ENCODE measurements around the gene EMID1.
A peak's percentile ranks its signal among the peaks of the same experiment; 100 is the strongest.

Gene EMID1

GRCh38 chr22:29206372-29207242, 911 bp downstream of the EMID1 start:
- no peaks in the 10 kb centered on the region for H3K36me3 ChIP-seq (ENCODE audit: control insufficient read depth in 2 of 2, insufficient read depth in 1 of 2, low read length in 2 of 2)
- H3K4me3 ChIP-seq (ENCODE audit: low read depth, low read length), result peak overlapping the region; percentile 62

GRCh38 chr22:29207243-29207550, 1.5 kb downstream of the EMID1 start:
- H3K27ac ChIP-seq (ENCODE audit: extremely low read depth, low read depth, low read length), result no peak overlapping the region
- no peaks in the 10 kb centered on the region for H3K4me1 ChIP-seq (ENCODE audit: control insufficient read depth, insufficient read depth, low read length)
- CTCF ChIA-PET, result interaction anchor here (5.5 kb wide), 1 partner anchor 38 kb away, joined by 44 read pairs; no protein-coding TSS in a partner anchor
- no peaks in the 10 kb centered on the region for H3K9me3 ChIP-seq (ENCODE audit: control insufficient read depth, insufficient read depth, low read depth, low read length)
- TF ChIP-seq ZNF26 (tag by site-specific recombination; IDR thresholded peaks at IDR 0.05) (no peak), ZNF600 (tag by site-specific recombination; IDR thresholded peaks at IDR 0.05) (0 out of 2 replicates have a peak, but pooled peaks have one; percentile 24), SP3 (tag by site-specific recombination; IDR thresholded peaks at IDR 0.05) (no peak), ZNF664 (tag by site-specific recombination; IDR thresholded peaks at IDR 0.05) (no peak), KLF16 (tag by site-specific recombination; IDR thresholded peaks at IDR 0.05) (no peak), HOXC10 (CRISPR knock-in tag; IDR thresholded peaks at IDR 0.05) (no peak), ZNF549 (tag by site-specific recombination; IDR thresholded peaks at IDR 0.05) (no peak)
- TF ChIP-seq, protein P1, sequence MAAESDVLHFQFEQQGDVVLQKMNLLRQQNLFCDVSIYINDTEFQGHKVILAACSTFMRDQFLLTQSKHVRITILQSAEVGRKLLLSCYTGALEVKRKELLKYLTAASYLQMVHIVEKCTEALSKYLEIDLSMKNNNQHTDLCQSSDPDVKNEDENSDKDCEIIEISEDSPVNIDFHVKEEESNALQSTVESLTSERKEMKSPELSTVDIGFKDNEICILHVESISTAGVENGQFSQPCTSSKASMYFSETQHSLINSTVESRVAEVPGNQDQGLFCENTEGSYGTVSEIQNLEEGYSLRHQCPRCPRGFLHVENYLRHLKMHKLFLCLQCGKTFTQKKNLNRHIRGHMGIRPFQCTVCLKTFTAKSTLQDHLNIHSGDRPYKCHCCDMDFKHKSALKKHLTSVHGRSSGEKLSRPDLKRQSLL (tag by site-specific recombination; IDR thresholded peaks at IDR 0.05), result peak; percentile 82
- H3K36me3 ChIP-seq (ENCODE audit: control insufficient read depth in 2 of 2, insufficient read depth in 1 of 2, low read length in 2 of 2), result no peaks in the 10 kb centered on the region
- POLR2A ChIA-PET, result no interaction called here
- no peak overlapping the region for H3K4me3 ChIP-seq (ENCODE audit: low read depth, low read length)

More at GRCh38 chr22:29206372-29207242, 911 bp downstream of the EMID1 start:
- CTCF ChIA-PET, result interaction anchor here (0.6 to 5.5 kb wide), 6 partner anchors 34 to 1064 kb away, joined by 3 to 44 read pairs (median 4); no protein-coding TSS in a partner anchor
- H3K9me3 ChIP-seq (ENCODE audit: control insufficient read depth, insufficient read depth, low read depth, low read length), result no peaks in the 10 kb centered on the region
- POLR2A ChIA-PET, result interaction anchor here (0.6 to 1.3 kb wide), 2 partner anchors 61 to 462 kb away, joined by 3 to 5 read pairs; partner anchors contain the start of genes EWSR1 and RHBDD3
- TF ChIP-seq, protein P2, sequence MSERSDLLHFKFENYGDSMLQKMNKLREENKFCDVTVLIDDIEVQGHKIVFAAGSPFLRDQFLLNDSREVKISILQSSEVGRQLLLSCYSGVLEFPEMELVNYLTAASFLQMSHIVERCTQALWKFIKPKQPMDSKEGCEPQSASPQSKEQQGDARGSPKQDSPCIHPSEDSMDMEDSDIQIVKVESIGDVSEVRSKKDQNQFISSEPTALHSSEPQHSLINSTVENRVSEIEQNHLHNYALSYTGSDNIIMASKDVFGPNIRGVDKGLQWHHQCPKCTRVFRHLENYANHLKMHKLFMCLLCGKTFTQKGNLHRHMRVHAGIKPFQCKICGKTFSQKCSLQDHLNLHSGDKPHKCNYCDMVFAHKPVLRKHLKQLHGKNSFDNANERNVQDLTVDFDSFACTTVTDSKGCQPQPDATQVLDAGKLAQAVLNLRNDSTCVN (tag by site-specific recombination; optimal IDR thresholded peaks at IDR 0.05), result peak; percentile 21
- no peak for TF ChIP-seq ZNF426 (tag by site-specific recombination; IDR thresholded peaks at IDR 0.05)
- 0 out of 2 replicates have a peak, but pooled peaks have one; percentile 5 for TF ChIP-seq PRDM4 (tag by site-specific recombination; IDR thresholded peaks at IDR 0.05)
- TF ChIP-seq ZNF341 (tag by site-specific recombination; IDR thresholded peaks at IDR 0.05; ENCODE audit: low read depth), result 0 out of 2 replicates have a peak, but pooled peaks have one; percentile 19
- TF ChIP-seq ZNF335 (tag by site-specific recombination; conservative IDR thresholded peaks at IDR 0.05), result peak; percentile 63
- TF ChIP-seq TRIM28 (IDR thresholded peaks at IDR 0.05; ENCODE audit: borderline replicate concordance, low read length), result no peak
- TF ChIP-seq PATZ1 (tag by site-specific recombination; IDR thresholded peaks at IDR 0.05), result peak; percentile 41
- no peak for TF ChIP-seq ZNF138 (tag by site-specific recombination; IDR thresholded peaks at IDR 0.05; ENCODE audit: borderline replicate concordance)
- no peak for TF ChIP-seq ZSCAN18 (tag by site-specific recombination; IDR thresholded peaks at IDR 0.05)
- TF ChIP-seq ZBTB48 (tag by site-specific recombination; IDR thresholded peaks at IDR 0.05), result peak; percentile 78; the same call in 1 of the 2 replicates
- TF ChIP-seq ZFP69B (tag by site-specific recombination; IDR thresholded peaks at IDR 0.05), result 0 out of 2 replicates have a peak, but pooled peaks have one; percentile 0
- TF ChIP-seq ZIC2 (tag by site-specific recombination; IDR thresholded peaks at IDR 0.05), result peak; percentile 50; the same call in 1 of the 2 replicates
- H3K27ac ChIP-seq (ENCODE audit: extremely low read depth, low read depth, low read length), result peak overlapping the region; percentile 21; the same call in 1 of the 2 replicates
- H3K4me1 ChIP-seq (ENCODE audit: control insufficient read depth, insufficient read depth, low read length), result no peaks in the 10 kb centered on the region
